22Rv1 (cell line): ENCODE measurements around the gene NFATC2.

Source experiments
- H3K27ac ChIP-seq: fragments of 450-650 bp; 2 replicates; pipeline ENCODE4 v1.5.1; 2017
- CTCF ChIP-seq: fragments of 450-650 bp; IDR thresholded peaks from 2 replicates; pipeline ENCODE4 v1.5.1; 2017; ENCODE audit warnings: mild to moderate bottlenecking
- ZFX ChIP-seq: fragments of 450-650 bp; IDR thresholded peaks from 2 replicates; pipeline ENCODE4 v1.6.1; 2017; ENCODE audit warnings: antibody characterized with exemption, borderline replicate concordance

Gene NFATC2

GRCh38 chr20:51393571-51393970 is 148.9 kb downstream of the NFATC2 start:
- no peak overlapping the region for H3K27ac ChIP-seq
- TF ChIP-seq CTCF (no peak), ZFX (no peak)

GRCh38 chr20:51392614-51393186 is 149.8 kb downstream of the NFATC2 start:
- no peak for TF ChIP-seq CTCF
- TF ChIP-seq ZFX: no peak
- no peak overlapping the region for H3K27ac ChIP-seq

GRCh38 chr20:51391926-51392325 is 150.6 kb downstream of the NFATC2 start:
- TF ChIP-seq CTCF (no peak), ZFX (no peak)

GRCh38 chr20:51389543-51390264 is 152.8 kb downstream of the NFATC2 start:
- H3K27ac ChIP-seq: no peak overlapping the region
- TF ChIP-seq CTCF: no peak
- TF ChIP-seq ZFX: no peak

More at GRCh38 chr20:51391926-51392325, 150.6 kb downstream of the NFATC2 start:
- no peak overlapping the region for H3K27ac ChIP-seq

- no peak overlapping the region for H3K27ac ChIP-seq
- no peak for TF ChIP-seq CTCF
- TF ChIP-seq ZFX: no peak
Measured at GRCh38 chr20:51388756-51389542, 153.6 kb downstream of the NFATC2 start.

- TF ChIP-seq ZFX: no peak
- no peak for TF ChIP-seq CTCF
Measured at GRCh38 chr20:51388227-51388626, 154.3 kb downstream of the NFATC2 start.

More at GRCh38 chr20:51388227-51388626, 154.3 kb downstream of the NFATC2 start:
- H3K27ac ChIP-seq: no peak overlapping the region
